Measurements from ENCODE around the gene CARF.
"Not testable (repeated sequence)": the region's sequence is repeated elsewhere in the genome, so short reads cannot be mapped to it uniquely, and the experiment has no call there.

The CARF gene

GRCh38 chr2:202911512-202912341 lies at the start of gene CARF, which contains the start of gene WDR12:
Gene CARF, plus strand, starts transcription at chr2:202912275. Its CDS starts 29,628 bp downstream, at chr2:202941903.
Gene WDR12, minus strand, starts transcription at chr2:202911673. Its CDS starts 197 bp downstream, at chr2:202911476.
- DNase-seq (ENCODE audit: low read depth in 3 of 3, low spot score in 1 of 3), result peak; percentile 64 to 78 (median 73)

DNA sequence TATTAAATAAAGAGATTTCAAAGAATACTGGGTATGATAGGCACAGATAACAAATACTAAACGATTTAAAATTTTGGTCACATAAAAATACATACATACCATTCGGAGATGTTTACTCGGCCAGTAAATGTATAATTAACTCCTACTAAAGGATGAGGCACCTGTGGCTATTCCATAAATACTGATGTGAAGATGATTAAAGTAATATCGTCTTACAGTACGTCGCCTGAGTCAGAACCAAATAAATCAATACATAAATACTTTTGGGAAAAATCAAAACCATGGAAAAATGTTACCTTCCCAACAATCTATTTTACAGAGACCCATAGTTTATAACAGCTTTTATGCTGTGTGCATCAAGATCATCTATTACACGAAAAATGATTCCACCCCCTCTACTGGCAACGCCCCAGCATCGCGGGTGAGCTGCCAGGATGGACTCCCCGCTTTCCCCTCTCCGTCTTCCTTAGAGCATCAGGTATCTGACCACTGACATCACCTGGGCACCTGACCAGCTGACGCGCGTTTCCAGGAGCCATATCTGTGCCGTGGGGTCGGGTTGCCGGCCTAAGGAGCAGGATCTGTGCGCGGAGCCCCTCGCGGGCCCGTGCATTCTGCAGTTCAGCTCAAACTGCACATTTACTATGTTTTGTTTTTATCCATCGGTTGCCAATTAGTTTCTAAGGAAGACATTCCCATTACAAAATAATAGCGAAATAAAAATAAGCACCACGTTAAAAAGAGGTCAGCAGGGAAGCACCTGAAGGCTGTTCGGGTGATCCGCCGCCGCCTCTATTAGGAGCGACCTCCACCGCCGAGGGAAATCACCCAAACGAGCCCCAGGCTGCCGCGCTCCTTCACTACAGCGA lies 41.4 kb upstream of the CARF start:
- DNase-seq (ENCODE audit: low read depth in 3 of 3, low spot score in 1 of 3), result peak; percentile 13 to 49 (median 25)

GRCh38 chr2:202871300-202872141 lies 40.6 kb upstream of the CARF start, which contains the start of gene ICA1L:
Gene ICA1L, minus strand, starts transcription at chr2:202871766. Its CDS starts 42,757 bp downstream, at chr2:202829009.
- peak in 1 of 3 donors; percentile 39 for DNase-seq (ENCODE audit: low read depth in 3 of 3, low spot score in 1 of 3)

GRCh38 chr2:202877699-202878098 lies 34.4 kb upstream of the CARF start:
- DNase-seq (ENCODE audit: low read depth in 3 of 3, low spot score in 1 of 3), result no peak

GRCh38 chr2:202881570-202881969 lies 30.5 kb upstream of the CARF start:
- no peak for DNase-seq (ENCODE audit: low read depth in 3 of 3, low spot score in 1 of 3)

DNA sequence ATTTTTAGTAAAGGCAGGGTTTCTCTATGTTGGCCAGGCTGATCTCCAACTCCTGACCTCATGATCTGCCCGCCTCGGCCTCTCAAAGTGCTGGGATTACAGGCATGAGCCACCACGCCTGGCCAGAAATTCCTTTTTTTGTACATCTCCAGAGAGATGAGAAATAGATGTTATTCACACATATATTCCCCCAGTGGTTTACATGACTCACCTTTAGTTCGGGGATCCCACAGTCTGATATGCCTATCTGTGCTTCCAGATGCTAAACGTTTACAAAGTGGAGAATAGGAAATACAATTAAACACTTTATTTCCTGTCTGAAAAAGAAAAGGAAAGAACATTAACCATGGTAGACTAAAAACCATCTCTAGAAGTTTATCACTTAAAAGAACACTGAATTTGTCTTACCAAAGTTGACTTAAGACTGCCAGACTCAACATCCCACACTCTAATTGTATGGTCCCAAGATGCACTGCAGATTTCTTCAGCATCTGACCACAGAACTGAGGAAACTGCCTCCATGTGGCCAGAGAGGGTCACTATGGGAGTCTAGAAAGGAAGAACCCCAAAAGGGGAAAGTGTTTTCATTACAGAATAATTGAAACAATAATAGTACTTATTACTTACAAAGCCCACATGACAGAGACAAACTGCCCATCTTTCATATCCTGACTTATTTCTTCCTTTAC lies 27.9 kb upstream of the CARF start:
- no peak for DNase-seq (ENCODE audit: low read depth in 3 of 3, low spot score in 1 of 3)

- DNase-seq (ENCODE audit: low read depth in 3 of 3, low spot score in 1 of 3), result no peak
Measured at GRCh38 chr2:202885190-202885589, 26.9 kb upstream of the CARF start.

DNA sequence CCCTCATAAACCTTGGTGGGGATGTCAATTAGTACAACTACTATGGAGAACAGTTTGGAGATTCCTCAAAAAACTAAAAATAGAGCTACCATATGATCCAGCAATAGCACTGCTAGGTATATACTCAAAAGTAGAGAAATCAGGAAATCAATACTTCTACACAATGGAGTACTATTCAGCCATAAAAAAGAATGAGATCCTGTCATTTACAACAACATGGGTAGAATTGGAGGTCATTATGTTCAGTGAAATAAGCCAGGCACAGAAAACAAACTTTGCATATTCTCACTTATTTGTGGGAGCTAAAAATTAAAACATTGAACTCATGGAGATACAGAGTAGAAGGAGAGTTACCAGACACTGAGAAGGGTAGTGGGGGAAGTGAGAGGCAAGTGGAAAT lies 6.6 kb upstream of the CARF start:
- DNase-seq (ENCODE audit: low read depth in 3 of 3, low spot score in 1 of 3), result not testable (repeated sequence)

DNA sequence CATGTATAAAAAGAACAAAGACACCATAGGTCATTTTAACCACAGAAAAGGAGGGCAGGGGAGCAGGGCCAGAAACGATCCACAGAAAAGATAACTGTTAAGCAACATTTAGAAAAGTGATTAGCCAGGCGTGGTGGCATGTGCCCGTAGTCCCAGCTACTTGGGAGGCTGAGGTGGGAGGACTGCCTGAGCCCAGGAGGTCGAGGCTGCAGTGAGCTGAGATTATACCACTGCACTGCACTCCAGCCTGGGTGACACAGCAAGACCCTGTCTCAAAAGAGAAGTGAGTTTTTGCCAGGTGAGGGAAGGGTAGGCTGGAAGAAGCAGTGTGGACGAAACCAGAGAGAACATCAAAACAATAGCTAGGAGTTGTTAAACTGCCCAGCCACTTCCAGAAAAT lies 3.9 kb upstream of the CARF start:
- no peak for DNase-seq (ENCODE audit: low read depth in 3 of 3, low spot score in 1 of 3)

- DNase-seq (ENCODE audit: low read depth in 3 of 3, low spot score in 1 of 3), result no peak
Measured at GRCh38 chr2:202909394-202910192, 2.5 kb upstream of the CARF start.

DNA sequence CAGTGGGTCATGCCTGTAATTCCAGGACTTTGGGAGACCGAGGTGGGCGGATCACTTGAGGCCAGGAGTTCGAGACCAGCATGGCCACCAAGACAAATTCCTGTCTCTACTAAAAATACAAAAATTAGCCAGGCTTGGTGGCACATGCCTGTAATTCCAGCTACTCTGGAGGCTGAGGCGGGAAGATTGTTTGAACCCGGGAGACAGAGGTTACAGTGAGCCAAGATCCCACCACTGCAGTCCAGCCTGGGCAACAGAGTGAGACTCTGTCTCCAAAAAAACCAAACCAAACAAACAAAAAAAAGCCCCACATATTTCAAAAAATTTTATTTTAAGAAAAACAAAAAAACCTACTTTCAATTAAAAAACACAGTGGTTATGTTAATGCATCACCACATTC lies 1.8 kb upstream of the CARF start:
- DNase-seq (ENCODE audit: low read depth in 3 of 3, low spot score in 1 of 3), result not testable (repeated sequence)

DNA sequence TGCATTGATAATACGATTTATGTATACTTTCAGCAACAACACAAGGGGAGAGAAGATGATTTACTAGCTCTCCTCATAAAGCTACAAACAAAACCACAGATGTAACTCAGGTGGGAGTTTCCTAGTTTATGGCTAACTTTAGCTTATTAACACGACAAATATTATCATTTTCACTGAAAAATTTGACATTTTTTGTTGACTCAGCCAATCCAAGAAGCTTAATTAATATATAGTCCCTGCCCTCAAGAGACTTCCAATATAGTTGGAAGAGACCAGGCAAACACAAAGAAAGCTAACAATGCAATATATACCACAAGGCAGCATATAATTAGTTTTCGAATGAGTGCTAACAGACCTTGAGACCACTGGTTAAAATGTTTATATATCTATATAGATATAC lies 1.4 kb upstream of the CARF start:
- no peak for DNase-seq (ENCODE audit: low read depth in 3 of 3, low spot score in 1 of 3)

- DNase-seq (ENCODE audit: low read depth in 3 of 3, low spot score in 1 of 3), result no peak
Measured at GRCh38 chr2:202911203-202911511, 918 bp upstream of the CARF start.

DNA sequence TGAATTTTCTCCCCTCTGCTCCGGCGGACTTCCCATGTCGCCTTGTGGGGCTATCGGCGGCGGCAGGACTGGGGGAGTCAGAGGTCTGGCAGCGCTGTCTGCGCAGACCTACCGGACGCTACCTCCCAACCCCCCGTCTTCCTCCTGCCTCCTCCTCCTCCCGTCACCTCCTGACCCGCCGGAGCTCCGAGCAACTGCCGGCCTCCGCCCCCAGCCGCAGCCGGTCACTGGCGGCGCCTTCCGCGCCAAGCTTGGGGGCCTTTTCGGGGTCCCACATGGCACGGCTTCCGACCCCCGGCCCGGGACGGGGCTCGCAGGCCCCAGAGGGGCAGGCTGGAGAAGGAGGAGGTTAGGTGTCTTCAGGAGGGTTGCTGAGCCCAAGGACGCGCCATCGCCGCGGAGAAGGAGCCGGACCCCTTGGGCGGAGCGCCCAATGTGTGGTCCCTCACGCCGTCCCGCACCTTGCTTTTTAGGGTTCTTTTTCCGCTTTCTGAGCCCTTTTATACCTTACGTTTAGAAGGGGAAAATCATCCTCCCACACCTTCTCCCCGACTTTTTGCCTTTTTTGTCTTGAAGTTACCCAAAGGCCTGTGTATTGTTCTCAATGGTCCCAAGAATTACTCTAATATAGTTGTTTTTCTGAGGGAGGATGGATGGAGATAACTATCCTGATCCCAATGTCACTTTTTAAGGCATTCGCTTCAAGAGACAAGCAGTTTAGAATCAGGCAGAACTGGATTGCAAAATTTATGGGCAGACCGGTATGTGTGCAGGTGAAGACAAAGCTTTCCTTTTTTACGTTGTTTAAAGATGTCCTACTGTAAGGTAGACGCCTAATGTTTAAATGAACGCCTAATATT lies 497 bp downstream of the CARF start:
- not testable (repeated sequence) for DNase-seq (ENCODE audit: low read depth in 3 of 3, low spot score in 1 of 3)

DNA sequence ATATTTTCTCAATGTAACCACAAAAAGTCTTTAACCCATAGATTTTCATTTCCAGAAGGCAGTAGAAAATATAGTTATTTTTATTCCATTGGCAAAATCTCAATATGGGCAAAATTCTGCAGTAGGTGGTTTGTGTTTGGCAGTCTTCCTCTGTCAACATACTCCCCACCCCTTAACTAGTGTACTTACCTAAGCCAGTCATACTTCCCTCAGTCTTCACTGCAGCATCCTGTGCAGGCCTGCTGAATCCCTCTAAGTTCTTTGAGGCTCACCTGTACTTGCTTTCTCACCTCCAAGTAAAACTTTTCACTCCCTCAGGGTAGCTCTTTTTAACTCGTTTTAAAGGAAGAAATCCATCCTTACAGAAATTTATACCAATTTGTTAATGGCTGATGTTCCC lies 6.8 kb downstream of the CARF start:
- no peak for DNase-seq (ENCODE audit: low read depth in 3 of 3, low spot score in 1 of 3)

DNA sequence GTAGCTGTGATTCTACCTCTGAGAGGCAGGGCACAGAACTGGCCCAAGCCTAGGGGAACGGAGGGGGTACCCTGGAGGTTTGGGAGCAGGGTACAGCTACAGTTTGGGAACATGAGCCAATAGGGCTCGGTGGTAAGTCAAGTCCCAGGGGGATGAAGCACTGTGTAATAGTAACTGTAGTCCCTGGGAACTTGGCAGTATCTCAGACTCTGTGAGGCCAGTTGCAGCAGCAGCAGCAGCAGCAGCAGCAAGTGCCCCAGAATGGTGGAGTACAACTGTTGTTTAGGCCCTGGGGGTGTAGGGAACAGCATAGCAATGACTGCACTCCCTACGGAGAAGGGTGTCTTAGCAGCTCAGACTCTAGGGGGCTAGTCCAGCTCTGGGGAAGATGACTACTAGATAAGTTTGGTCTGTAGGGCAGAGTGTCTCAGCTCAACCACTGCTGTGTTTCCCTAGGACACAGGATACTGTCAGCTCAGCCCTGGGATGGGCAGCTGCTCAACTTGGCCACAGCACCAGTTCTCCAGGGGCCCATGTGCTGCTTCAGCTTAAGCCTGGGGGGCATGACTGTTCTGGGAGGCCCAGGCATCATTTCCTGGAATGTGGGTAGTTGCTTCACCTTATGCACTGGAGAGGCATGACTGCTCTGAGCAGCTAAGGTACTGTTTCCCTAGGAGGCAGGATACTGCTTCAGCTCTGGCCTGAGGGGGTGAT lies 20.5 kb downstream of the CARF start:
- no peak for DNase-seq (ENCODE audit: low read depth in 3 of 3, low spot score in 1 of 3)

DNA sequence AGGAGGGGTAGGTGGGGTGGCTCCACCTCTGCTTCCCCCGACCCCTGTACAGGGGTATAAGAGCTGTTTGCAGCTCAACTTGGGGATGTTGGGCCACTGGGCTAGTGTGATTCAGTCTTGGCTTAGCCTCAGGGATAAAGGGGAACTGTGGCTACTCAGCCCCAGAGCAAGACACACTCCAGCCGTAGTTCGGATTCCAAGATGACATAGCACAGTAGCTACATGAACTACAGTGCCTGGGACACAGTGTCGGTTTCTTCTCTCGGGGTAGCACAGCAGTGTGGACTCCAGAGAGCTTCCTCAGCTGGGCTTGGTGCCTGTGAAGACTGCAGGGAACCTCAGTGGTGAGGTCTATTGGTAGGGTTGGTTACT lies 21.1 kb downstream of the CARF start:
- no peak for DNase-seq (ENCODE audit: low read depth in 3 of 3, low spot score in 1 of 3)

DNA sequence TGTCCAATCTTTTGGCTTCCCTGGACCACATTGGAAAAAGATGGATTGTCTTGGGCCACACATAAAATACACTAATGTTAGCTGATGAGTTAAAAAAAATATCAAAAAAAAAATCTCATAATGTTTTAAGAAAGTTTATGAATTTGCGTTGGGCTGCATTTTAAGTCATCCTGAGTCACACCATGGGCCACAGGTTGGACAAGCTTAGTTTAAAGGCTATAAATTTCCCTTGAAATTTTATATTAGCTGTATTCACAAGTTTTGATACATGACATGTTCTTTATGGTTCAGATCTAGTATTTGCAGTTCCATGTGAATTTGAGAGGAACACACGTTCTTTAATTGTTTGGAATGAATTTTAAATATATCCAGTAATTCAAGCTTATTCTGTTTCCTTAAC lies 21.9 kb downstream of the CARF start:
- DNase-seq (ENCODE audit: low read depth in 3 of 3, low spot score in 1 of 3), result no peak
